ENCODE measurements around the gene FAM180A. TPM values are rescaled to one million over a fixed set of nuclear protein-coding genes. Genes with fewer than 3 reads are reported as not detected.

Gene FAM180A
- total RNA-seq, 3 donors from 2014 or later (not counting 1 experiment from before 2014, with no cell fraction given) = not detected

- no peak overlapping the region for H3K27ac Mint-ChIP-seq
- Histone ChIP-seq H3K36me3 (ENCODE audit: control insufficient read depth, insufficient read depth, low read length) (no peaks in the 10 kb centered on the region), H3K4me1 (ENCODE audit: control insufficient read depth, insufficient read depth, low read length) (no peaks in the 10 kb centered on the region), H3K4me3 (ENCODE audit: low read length) (no peak overlapping the region), H3K27me3 (ENCODE audit: control insufficient read depth, insufficient read depth, low read length) (no peaks in the 10 kb centered on the region), H3K9me3 (ENCODE audit: control insufficient read depth, insufficient read depth, low read length) (no peaks in the 10 kb centered on the region), H3K27ac (ENCODE audit: low read length) (no peak overlapping the region)
- no peak for TF ChIP-seq CTCF (IDR thresholded peaks at IDR 0.05)
- H3K9me3 Mint-ChIP-seq = no peaks in the 10 kb centered on the region
- DNase-seq (no peak), ATAC-seq (no peak)
- H3K4me3 Mint-ChIP-seq = no peak overlapping the region
- 86% methylated on average over 2 of the region's 2 CpGs for WGBS (ENCODE audit: insufficient coverage)
- H3K4me1 Mint-ChIP-seq = no peaks in the 10 kb centered on the region
- no peaks in the 10 kb centered on the region for H3K36me3 Mint-ChIP-seq
- intact Hi-C loops (cut with micrococcal nuclease) = loop anchor here (10.0 kb wide), 1 partner anchor 1661 kb away; no protein-coding TSS in a partner anchor
- peaks cover 0 to 9% of the 10 kb centered on the region in 2 donors for H3K27me3 Mint-ChIP-seq (ENCODE audit: low read depth in 2 of 2)
These were observed 45.2 kb upstream of the FAM180A start for GRCh38 chr7:135793841-135794240.

- DNase-seq = no peak
- H3K4me1 ChIP-seq (ENCODE audit: control insufficient read depth, insufficient read depth, low read length) = no peaks in the 10 kb centered on the region
- H3K27ac ChIP-seq (ENCODE audit: low read length) = no peak overlapping the region
- no peak for ATAC-seq
- intact Hi-C loops (cut with micrococcal nuclease) = loop anchor here (10.0 kb wide), 1 partner anchor 1662 kb away; no protein-coding TSS in a partner anchor
- Mint-ChIP-seq H3K27me3 (ENCODE audit: low read depth in 2 of 2) (peaks cover 0 to 6% of the 10 kb centered on the region in 2 donors), H3K9me3 (no peaks in the 10 kb centered on the region), H3K36me3 (no peaks in the 10 kb centered on the region), H3K4me3 (no peak overlapping the region), H3K27ac (no peak overlapping the region), H3K4me1 (no peaks in the 10 kb centered on the region)
- H3K36me3 ChIP-seq (ENCODE audit: control insufficient read depth, insufficient read depth, low read length) = no peaks in the 10 kb centered on the region
- no peaks in the 10 kb centered on the region for H3K27me3 ChIP-seq (ENCODE audit: control insufficient read depth, insufficient read depth, low read length)
- no peak for TF ChIP-seq CTCF (IDR thresholded peaks at IDR 0.05)
- H3K4me3 ChIP-seq (ENCODE audit: low read length) = no peak overlapping the region
- WGBS (ENCODE audit: insufficient coverage) = 84% methylated on average over 9 of the region's 9 CpGs
- H3K9me3 ChIP-seq (ENCODE audit: control insufficient read depth, insufficient read depth, low read length) = no peaks in the 10 kb centered on the region
These were observed 44.3 kb upstream of the FAM180A start for GRCh38 chr7:135792866-135793265.

GRCh38 chr7:135792363-135792668 is 43.7 kb upstream of the FAM180A start:
- H3K4me3 Mint-ChIP-seq = no peak overlapping the region
- no peak for DNase-seq
- H3K36me3 Mint-ChIP-seq = no peaks in the 10 kb centered on the region
- intact Hi-C loops (cut with micrococcal nuclease) = loop anchor here (10.0 kb wide), 1 partner anchor 1662 kb away; no protein-coding TSS in a partner anchor
- 87% methylated on average over 3 of the region's 4 CpGs for WGBS (ENCODE audit: insufficient coverage)
- Histone ChIP-seq H3K9me3 (ENCODE audit: control insufficient read depth, insufficient read depth, low read length) (no peaks in the 10 kb centered on the region), H3K27ac (ENCODE audit: low read length) (no peak overlapping the region), H3K4me3 (ENCODE audit: low read length) (no peak overlapping the region), H3K4me1 (ENCODE audit: control insufficient read depth, insufficient read depth, low read length) (no peaks in the 10 kb centered on the region), H3K36me3 (ENCODE audit: control insufficient read depth, insufficient read depth, low read length) (no peaks in the 10 kb centered on the region), H3K27me3 (ENCODE audit: control insufficient read depth, insufficient read depth, low read length) (no peaks in the 10 kb centered on the region)
- TF ChIP-seq CTCF (IDR thresholded peaks at IDR 0.05) = no peak
- no peak for ATAC-seq
- H3K9me3 Mint-ChIP-seq = no peaks in the 10 kb centered on the region
- H3K4me1 Mint-ChIP-seq = no peaks in the 10 kb centered on the region
- peaks cover 3 to 6% of the 10 kb centered on the region in 2 donors for H3K27me3 Mint-ChIP-seq (ENCODE audit: low read depth in 2 of 2)
- no peak overlapping the region for H3K27ac Mint-ChIP-seq
